Liver (tissue), 3 donors: ENCODE data around the gene LIMCH1.

Experiments
- CTCF ChIP-seq: fragments of 150-350 bp; IDR thresholded peaks from 2 replicates; pipeline ENCODE4 v1.5.1; 2017; ENCODE audit warnings: improper control_type of control experiment, low read depth, low read length; ENCODE audit not compliant: missing input control
- GABPA ChIP-seq, 2 donors: IDR thresholded peaks in 1 of 2; conservative IDR thresholded peaks in 1 of 2; 2 replicates each; pipeline ENCODE4 v1.6.1; 2016; ENCODE audit warnings: antibody characterized with exemption in 2 of 2, mild to moderate bottlenecking in 1 of 2, moderate library complexity in 1 of 2
- donor health status: healthy.
- donor health status: healthy.

GRCh38 chr4:41620594-41621256 is 82.8 kb downstream of the LIMCH1 start:
- no peak for TF ChIP-seq GABPA (IDR thresholded peaks at IDR 0.05 in 1 of 2, conservative IDR thresholded peaks at IDR 0.05 in 1 of 2)
- no peak for TF ChIP-seq CTCF
